HepG2 (cell line): ENCODE results near the gene PEX3. TPM values are rescaled to one million over a fixed set of nuclear protein-coding genes. Genes with fewer than 3 reads are reported as not detected.

Experiments used
- ATAC-seq: fragments of 200-7000 bp; cut with Tn5 transposase; 3 replicates; pipeline ENCODE4 v1.9.1; 2020; ENCODE audit warnings: mild to moderate bottlenecking, moderate library complexity
- BruUV-seq: library from RNA; stranded (reverse); fragments of 400-500 nt; replicated peaks from 2 replicates; lab custom pipeline; 2021; lab: Mats Ljungman, UMichigan
- CTCF ChIA-PET: fragments of 300-600 bp; formaldehyde crosslinking; extraction: SDS; loops from one replicate; lab custom pipeline; 2021; ENCODE audit warnings: low total read pairs, inconsistent platforms, low intra/inter-chr PET ratio; lab: Yijun Ruan, JAX
- POLR2A ChIA-PET: fragments of 350-600 bp; sonication (Branson Sonifier 250); formaldehyde crosslinking; loops from one replicate; lab custom pipeline; 2020; ENCODE audit warnings: antibody characterized with exemption, inconsistent platforms; lab: Yijun Ruan, JAX
- DNase-seq: peaks from one replicate; pipeline ENCODE4 v3.0.0-alpha.2; 2015; ENCODE audit warnings: low spot score
- FAIRE-seq: peaks from 3 replicates; lab custom pipeline; 2011; peaks lifted over from hg19 to GRCh38; lab: Jason Lieb, UNC
- H2AFZ ChIP-seq: one replicate; pipeline ENCODE4 v1.6.1; 2011; ENCODE audit warnings: low read length, inconsistent platforms
- H3K27ac ChIP-seq: fragments of 300-600 bp; 3 replicates; pipeline ENCODE4 v1.8.0; 2011; ENCODE audit warnings: mixed run types, mild to moderate bottlenecking, mixed read lengths, low read length, inconsistent platforms; ENCODE audit not compliant: insufficient read depth; ENCODE audit errors: extremely low read length
- H3K27me3 ChIP-seq, 2 experiments: fragments of 200-600 bp in 1 of 2; 2 replicates in 1 of 2; 3 replicates in 1 of 2; pipeline versions ENCODE4 v1.6.0 to v1.8.0; 2011; ENCODE audit warnings: low read length in 2 of 2, mild to moderate bottlenecking in 2 of 2, moderate library complexity in 2 of 2, inconsistent platforms in 1 of 2; ENCODE audit not compliant: insufficient read depth in 2 of 2, control insufficient read depth in 1 of 2
- H3K36me3 ChIP-seq, 2 experiments: fragments of 200-600 bp in 1 of 2; replicated peaks in 1 of 2; 2 replicates in 1 of 2; 3 replicates in 1 of 2; pipeline versions ENCODE4 v1.5.1 to v1.8.0; 2011; ENCODE audit warnings: low read length in 2 of 2, inconsistent platforms in 1 of 2; ENCODE audit not compliant: insufficient read depth in 2 of 2, control insufficient read depth in 1 of 2
- H3K4me1 ChIP-seq: 2 replicates; pipeline ENCODE4 v1.5.1; 2012; ENCODE audit warnings: low read length, inconsistent platforms; ENCODE audit not compliant: insufficient read depth
- H3K4me2 ChIP-seq: 2 replicates; pipeline ENCODE4 v1.6.0; 2011; ENCODE audit warnings: low read depth, low read length, inconsistent platforms
- H3K4me3 ChIP-seq, 3 experiments: fragments of 200-600 bp in 1 of 3; sonication (generic), shearing (Covaris generic) in 1 of 3; replicated peaks in 1 of 3; 2 replicates each; pipeline ENCODE4 v1.5.1; 2011 to 2016; ENCODE audit warnings: low read length in 3 of 3, inconsistent platforms in 2 of 3, low read depth in 2 of 3, mild to moderate bottlenecking in 2 of 3, control low read depth in 1 of 3, mixed read lengths in 1 of 3; ENCODE audit not compliant: insufficient read depth in 1 of 3
- H3K79me2 ChIP-seq: one replicate; pipeline ENCODE4 v1.6.1; 2011; ENCODE audit warnings: low read length, inconsistent platforms; ENCODE audit not compliant: insufficient read depth
- H3K9ac ChIP-seq: 2 replicates; pipeline ENCODE4 v1.6.0; 2011; ENCODE audit warnings: mild to moderate bottlenecking, low read depth, low read length, inconsistent platforms; ENCODE audit not compliant: insufficient read depth
- H3K9me3 ChIP-seq: 2 replicates; pipeline ENCODE4 v1.5.1; 2012; ENCODE audit warnings: mild to moderate bottlenecking, low read length
- H4K20me1 ChIP-seq: 2 replicates; pipeline ENCODE4 v1.6.0; 2011; ENCODE audit warnings: inconsistent platforms, mild to moderate bottlenecking, low read length, moderate library complexity; ENCODE audit not compliant: insufficient read depth
- CHD4 ChIP-seq: fragments of 200-600 bp; sonication (generic); IDR thresholded peaks from 2 replicates; pipeline ENCODE4 v1.7.0; 2017; ENCODE audit warnings: mild to moderate bottlenecking, low read length, borderline replicate concordance
- FOXP1 ChIP-seq, 2 experiments: fragments of 450-650 bp in 1 of 2; IDR thresholded peaks; 2 replicates each; pipeline ENCODE4 v1.6.1; 2017 to 2018; ENCODE audit warnings: antibody characterized with exemption in 1 of 2
- HMGA1 ChIP-seq: sonication (generic); formaldehyde crosslinking; conservative IDR thresholded peaks from 2 replicates; pipeline ENCODE4 v1.4.0; 2020; ENCODE audit warnings: missing genetic modification reagents
- KDM4B ChIP-seq: sonication (generic); formaldehyde crosslinking; IDR thresholded peaks from 2 replicates; pipeline ENCODE4 v1.4.0; 2020; ENCODE audit warnings: missing genetic modification reagents
- ZBTB20 ChIP-seq: sonication (generic); formaldehyde crosslinking; IDR thresholded peaks from 2 replicates; pipeline ENCODE4 v1.8.1; 2023; ENCODE audit warnings: missing genetic modification reagents, low read depth, mild to moderate bottlenecking, borderline replicate concordance
- ZNF24 ChIP-seq: fragments of 450-650 bp; IDR thresholded peaks from 2 replicates; pipeline ENCODE4 v1.6.1; 2017; ENCODE audit warnings: antibody characterized with exemption, mild to moderate bottlenecking
- ZNF317 ChIP-seq: sonication (generic); formaldehyde crosslinking; IDR thresholded peaks from 2 replicates; pipeline ENCODE4 v1.5.0; 2020; ENCODE audit warnings: mild to moderate bottlenecking, missing genetic modification reagents
- ZNF329 ChIP-seq: sonication (generic); formaldehyde crosslinking; IDR thresholded peaks from 2 replicates; pipeline ENCODE4 v1.9.0; 2021; ENCODE audit warnings: low read depth, mild to moderate bottlenecking, missing genetic modification reagents
- ZNF33A ChIP-seq: sonication (generic); formaldehyde crosslinking; IDR thresholded peaks from 2 replicates; pipeline ENCODE4 v1.5.1; 2020; ENCODE audit warnings: missing genetic modification reagents, mild to moderate bottlenecking, moderate library complexity, borderline replicate concordance
- ZNF768 ChIP-seq: sonication (generic); formaldehyde crosslinking; IDR thresholded peaks from 2 replicates; pipeline ENCODE4 v1.4.0; 2020; ENCODE audit warnings: missing genetic modification reagents
- in situ Hi-C: cut with HindIII; loops from 2 replicates; pipeline ENCODE4 v1.10.0; 2017; ENCODE audit warnings: low pct_unique_long_range_greater_than_20kb; ENCODE audit not compliant: extremely low pct_ligation_motif_present
- intact Hi-C: fragments of 100-400 bp; cut with micrococcal nuclease; formaldehyde crosslinking; loops from one replicate; pipeline ENCODE4 v1.10.0; 2022; ENCODE audit not compliant: unreplicated experiment
- polyA plus RNA-seq, 8 experiments: library from polyadenylated mRNA; depleted of rRNA in 3 of 8; stranded (reverse) in 7 of 8; unstranded in 1 of 8; fragments of >200 nt; fragmentation: Illumina TruSeq in 4 of 8; extraction: Trizol in 4 of 8; gene quantifications; 2 replicates each; pipeline versions ENCODE4 v1.2.1 to v1.2.3, GENCODE V29; 2011 to 2016; ENCODE audit warnings: low read depth in 4 of 8, missing spikeins in 1 of 8, mixed read lengths in 1 of 8; ENCODE audit not compliant: insufficient read depth in 1 of 8
- total RNA-seq, 5 experiments: library from RNA; depleted of rRNA; stranded (reverse); fragments of >200 nt; fragmentation: Illumina TruSeq; extraction: Trizol; gene quantifications; 2 replicates each; pipeline ENCODE4 v1.2.3, GENCODE V29; 2016; ENCODE audit warnings: low read depth in 1 of 5
- TF ChIP-seq, protein P1 (sequence below): IDR thresholded peaks from 2 replicates; pipeline ENCODE4 v1.6.1; 2016; ENCODE audit warnings: mild to moderate bottlenecking
- TF ChIP-seq, protein P2 (sequence below): IDR thresholded peaks from 2 replicates; pipeline ENCODE4 v1.6.1; 2016; ENCODE audit warnings: missing biosample characterization, missing genetic modification reagents, low read depth
- TF ChIP-seq, protein P3 (sequence below): sonication (generic); formaldehyde crosslinking; IDR thresholded peaks from 2 replicates; pipeline ENCODE4 v1.4.0; 2020; ENCODE audit warnings: mild to moderate bottlenecking, missing genetic modification reagents

The PEX3 gene
- total and polyA plus RNA-seq, 2 of the 13 experiments (the other 11 are each of a cell fraction or from before 2014, with no cell fraction given) = 30.9 to 40.8 TPM

DNA sequence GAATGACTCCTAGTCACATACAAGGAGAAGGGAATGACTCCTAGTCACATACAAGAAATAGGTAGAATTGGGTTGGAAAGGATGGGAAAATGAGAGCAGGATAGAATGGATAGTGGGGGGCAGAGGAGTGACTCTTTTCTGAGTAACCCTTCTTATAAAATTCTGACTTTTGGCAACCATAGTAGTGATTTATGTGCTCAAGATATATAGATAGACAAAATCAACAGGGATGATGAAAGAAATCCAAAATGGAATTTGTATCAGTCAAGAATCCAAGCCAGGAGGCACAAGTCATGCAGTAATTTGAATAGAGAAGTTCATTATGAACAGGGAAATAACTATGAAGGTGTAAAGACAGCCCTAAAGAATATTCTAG lies 41.8 kb upstream of the PEX3 start:
- Histone ChIP-seq H3K4me3 (no peak overlapping the region; a peak in 1 of 6 replicates), H3K4me1 (peaks cover 58% of the 10 kb centered on the region), H3K9me3 (no peaks in the 10 kb centered on the region), H3K4me2 (0 out of 2 replicates have a peak overlapping the region, but pooled peaks have one; percentile 23), H3K79me2 (no peaks in the 10 kb centered on the region), H4K20me1 (no peaks in the 10 kb centered on the region), H3K27ac (peak overlapping the region; percentile 77), H3K27me3 (no peaks in the 10 kb centered on the region), H3K36me3 (no peaks in the 10 kb centered on the region), H3K9ac (0 out of 2 replicates have a peak overlapping the region, but pooled peaks have one; percentile 27), H2AFZ (no peak overlapping the region)
- DNase-seq = peak; percentile 24
- no peak for TF ChIP-seq ZNF317 (CRISPR knock-in tag)
- TF ChIP-seq, protein P1, sequence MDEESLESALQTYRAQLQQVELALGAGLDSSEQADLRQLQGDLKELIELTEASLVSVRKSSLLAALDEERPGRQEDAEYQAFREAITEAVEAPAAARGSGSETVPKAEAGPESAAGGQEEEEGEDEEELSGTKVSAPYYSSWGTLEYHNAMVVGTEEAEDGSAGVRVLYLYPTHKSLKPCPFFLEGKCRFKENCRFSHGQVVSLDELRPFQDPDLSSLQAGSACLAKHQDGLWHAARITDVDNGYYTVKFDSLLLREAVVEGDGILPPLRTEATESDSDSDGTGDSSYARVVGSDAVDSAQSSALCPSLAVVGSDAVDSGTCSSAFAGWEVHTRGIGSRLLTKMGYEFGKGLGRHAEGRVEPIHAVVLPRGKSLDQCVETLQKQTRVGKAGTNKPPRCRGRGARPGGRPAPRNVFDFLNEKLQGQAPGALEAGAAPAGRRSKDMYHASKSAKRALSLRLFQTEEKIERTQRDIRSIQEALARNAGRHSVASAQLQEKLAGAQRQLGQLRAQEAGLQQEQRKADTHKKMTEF (CRISPR knock-in tag) = no peak
- TF ChIP-seq HMGA1 (CRISPR knock-in tag) = no peak
- TF ChIP-seq, protein P2, sequence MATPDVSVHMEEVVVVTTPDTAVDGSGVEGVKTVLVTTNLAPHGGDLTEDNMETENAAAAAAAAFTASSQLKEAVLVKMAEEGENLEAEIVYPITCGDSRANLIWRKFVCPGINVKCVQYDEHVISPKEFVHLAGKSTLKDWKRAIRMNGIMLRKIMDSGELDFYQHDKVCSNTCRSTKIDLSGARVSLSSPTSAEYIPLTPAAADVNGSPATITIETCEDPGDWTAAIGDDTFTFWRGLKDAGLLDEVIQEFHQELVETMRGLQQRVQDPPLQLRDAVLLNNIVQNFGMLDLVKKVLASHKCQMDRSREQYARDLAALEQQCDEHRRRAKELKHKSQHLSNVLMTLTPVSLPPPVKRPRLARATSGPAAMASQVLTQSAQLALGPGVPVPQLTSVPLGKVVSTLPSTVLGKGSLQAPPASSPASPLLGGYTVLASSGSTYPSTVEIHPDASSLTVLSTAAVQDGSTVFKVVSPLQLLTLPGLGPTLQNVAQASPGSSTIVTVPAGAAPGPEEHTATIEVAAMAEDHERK (CRISPR knock-in tag) = no peak
- 0 out of 2 replicates have a peak, but pooled peaks have one; percentile 21 for TF ChIP-seq CHD4
- TF ChIP-seq, protein P3, sequence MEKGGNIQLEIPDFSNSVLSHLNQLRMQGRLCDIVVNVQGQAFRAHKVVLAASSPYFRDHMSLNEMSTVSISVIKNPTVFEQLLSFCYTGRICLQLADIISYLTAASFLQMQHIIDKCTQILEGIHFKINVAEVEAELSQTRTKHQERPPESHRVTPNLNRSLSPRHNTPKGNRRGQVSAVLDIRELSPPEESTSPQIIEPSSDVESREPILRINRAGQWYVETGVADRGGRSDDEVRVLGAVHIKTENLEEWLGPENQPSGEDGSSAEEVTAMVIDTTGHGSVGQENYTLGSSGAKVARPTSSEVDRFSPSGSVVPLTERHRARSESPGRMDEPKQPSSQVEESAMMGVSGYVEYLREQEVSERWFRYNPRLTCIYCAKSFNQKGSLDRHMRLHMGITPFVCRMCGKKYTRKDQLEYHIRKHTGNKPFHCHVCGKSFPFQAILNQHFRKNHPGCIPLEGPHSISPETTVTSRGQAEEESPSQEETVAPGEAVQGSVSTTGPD (CRISPR knock-in tag) = no peak
- 0 out of 2 replicates have a peak, but pooled peaks have one; percentile 9 for TF ChIP-seq ZNF33A (CRISPR knock-in tag)
- TF ChIP-seq ZNF329 (CRISPR knock-in tag) = 0 out of 2 replicates have a peak, but pooled peaks have one; percentile 9
- no peak for TF ChIP-seq ZNF24
- TF ChIP-seq KDM4B (CRISPR knock-in tag) = no peak
- TF ChIP-seq ZNF768 (CRISPR knock-in tag) = no peak
- TF ChIP-seq FOXP1 (IDR thresholded peaks at IDR 0.05) = no peak
- no peak for TF ChIP-seq FOXP1 (CRISPR knock-in tag; IDR thresholded peaks at IDR 0.05)
- TF ChIP-seq ZBTB20 (CRISPR knock-in tag) = no peak
- in situ Hi-C loops = no loop called here
- CTCF ChIA-PET = interaction anchor here (1.0 kb wide), 1 partner anchor 12 kb away, joined by 3 read pairs; no protein-coding TSS in a partner anchor
- BruUV-seq = TSS peak; percentile 70
- no peak for FAIRE-seq
- no peak for ATAC-seq
- intact Hi-C loops = loop anchor here (1.0 kb wide), 1 partner anchor 11 kb away; no protein-coding TSS in a partner anchor
- POLR2A ChIA-PET = interaction anchor here (1.0 to 2.1 kb wide), 2 partner anchors 12 to 349 kb away, joined by 4 to 27 read pairs; no protein-coding TSS in a partner anchor
